HFF-Myc (cell line): ENCODE measurements around the gene DNAH10.

Source experiments
- DNase-seq: peaks from one replicate; pipeline ENCODE4 v3.0.0-alpha.2; 2011; ENCODE audit warnings: low read depth; ENCODE audit errors: extremely low read depth
- H3K4me3 ChIP-seq: replicated peaks from 2 replicates; pipeline ENCODE4 v1.5.1; 2011; ENCODE audit warnings: low read depth, mild to moderate bottlenecking, control low read depth, low read length
- TF ChIP-seq, protein P1 (sequence below): IDR thresholded peaks from 2 replicates; pipeline ENCODE4 v1.5.1; 2012; ENCODE audit warnings: mild to moderate bottlenecking, low read depth, low read length, control low read depth; ENCODE audit errors: missing control alignments

Gene DNAH10

GRCh38 chr12:123765504-123766035, 3.5 kb downstream of the DNAH10 start:
- no peak for DNase-seq
- TF ChIP-seq, protein P1, sequence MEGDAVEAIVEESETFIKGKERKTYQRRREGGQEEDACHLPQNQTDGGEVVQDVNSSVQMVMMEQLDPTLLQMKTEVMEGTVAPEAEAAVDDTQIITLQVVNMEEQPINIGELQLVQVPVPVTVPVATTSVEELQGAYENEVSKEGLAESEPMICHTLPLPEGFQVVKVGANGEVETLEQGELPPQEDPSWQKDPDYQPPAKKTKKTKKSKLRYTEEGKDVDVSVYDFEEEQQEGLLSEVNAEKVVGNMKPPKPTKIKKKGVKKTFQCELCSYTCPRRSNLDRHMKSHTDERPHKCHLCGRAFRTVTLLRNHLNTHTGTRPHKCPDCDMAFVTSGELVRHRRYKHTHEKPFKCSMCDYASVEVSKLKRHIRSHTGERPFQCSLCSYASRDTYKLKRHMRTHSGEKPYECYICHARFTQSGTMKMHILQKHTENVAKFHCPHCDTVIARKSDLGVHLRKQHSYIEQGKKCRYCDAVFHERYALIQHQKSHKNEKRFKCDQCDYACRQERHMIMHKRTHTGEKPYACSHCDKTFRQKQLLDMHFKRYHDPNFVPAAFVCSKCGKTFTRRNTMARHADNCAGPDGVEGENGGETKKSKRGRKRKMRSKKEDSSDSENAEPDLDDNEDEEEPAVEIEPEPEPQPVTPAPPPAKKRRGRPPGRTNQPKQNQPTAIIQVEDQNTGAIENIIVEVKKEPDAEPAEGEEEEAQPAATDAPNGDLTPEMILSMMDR: no peak
- H3K4me3 ChIP-seq: no peak overlapping the region

- no peak for DNase-seq
- TF ChIP-seq, protein P1: no peak
- no peak overlapping the region for H3K4me3 ChIP-seq
These were observed 5.5 kb downstream of the DNAH10 start for GRCh38 chr12:123767613-123768012.

- no peak overlapping the region for H3K4me3 ChIP-seq
- TF ChIP-seq, protein P1: no peak
- no peak for DNase-seq
These were observed 9.2 kb downstream of the DNAH10 start for GRCh38 chr12:123771261-123771660.

DNA sequence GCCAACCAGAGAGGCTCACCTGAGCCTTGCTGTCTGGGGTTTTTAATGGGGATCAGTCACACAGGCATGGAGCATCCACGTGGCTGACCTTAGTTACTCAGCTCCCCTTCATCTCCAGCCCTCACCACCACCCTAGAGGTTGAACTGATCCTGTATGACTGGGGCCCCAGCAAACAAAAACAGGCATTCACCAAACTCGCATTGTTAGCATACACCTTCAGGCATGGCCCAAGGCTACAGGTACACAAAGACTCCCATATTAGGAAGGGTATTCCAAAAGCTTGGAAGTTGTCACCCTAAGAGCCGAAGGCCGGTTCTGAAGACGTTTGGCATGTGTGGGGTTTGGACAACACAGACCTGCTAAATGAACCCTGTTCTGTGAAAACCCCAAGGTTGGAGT, 10.0 kb downstream of the DNAH10 start:
- TF ChIP-seq, protein P1: no peak
- DNase-seq: no peak

DNA sequence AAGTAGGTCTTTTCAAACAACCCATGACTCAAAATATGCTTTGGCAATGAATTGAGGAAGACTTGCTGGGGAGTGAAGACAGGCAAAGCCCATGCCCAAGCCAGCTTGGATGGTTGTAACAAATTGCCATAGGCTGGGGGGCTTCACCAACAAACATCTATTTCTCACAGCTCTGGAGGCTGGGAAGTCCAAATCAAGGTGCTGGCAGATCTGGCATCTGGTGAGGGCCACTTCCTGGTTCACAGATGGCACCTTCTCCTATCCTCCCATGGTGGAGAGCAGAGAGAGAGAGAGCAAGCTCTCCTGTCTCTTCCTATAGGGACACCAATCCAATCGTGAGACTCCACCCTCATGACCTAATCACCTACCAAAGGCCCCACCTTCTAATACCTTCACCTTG, 11.3 kb downstream of the DNAH10 start:
- TF ChIP-seq, protein P1: no peak
- no peak for DNase-seq

More for the DNA sequence above, 10.0 kb downstream of the DNAH10 start:
- H3K4me3 ChIP-seq: no peak overlapping the region

DNA sequence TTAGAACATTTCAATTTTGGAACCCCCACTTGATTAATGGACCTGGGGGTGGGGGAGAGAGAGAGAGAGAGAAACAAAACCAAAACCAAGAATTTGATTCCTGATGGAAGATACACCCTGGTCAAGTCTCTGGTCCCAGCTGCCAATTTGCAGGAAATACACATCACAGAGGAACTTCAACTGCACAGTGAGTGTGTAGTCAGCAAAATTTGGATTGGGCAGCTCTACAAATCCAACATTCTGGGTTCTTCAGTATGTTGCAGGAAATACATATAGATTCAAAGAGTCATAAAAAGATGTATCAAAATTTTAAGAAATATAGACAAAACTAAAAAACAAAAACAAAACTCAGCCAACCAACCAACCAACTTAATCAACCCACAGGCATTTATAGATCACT, 17.4 kb downstream of the DNAH10 start:
- TF ChIP-seq, protein P1: no peak
- DNase-seq: no peak
- H3K4me3 ChIP-seq: no peak overlapping the region

More for the DNA sequence above, 11.3 kb downstream of the DNAH10 start:
- H3K4me3 ChIP-seq: no peak overlapping the region
